ENCODE data around the gene GLDN.

The GLDN gene

DNA sequence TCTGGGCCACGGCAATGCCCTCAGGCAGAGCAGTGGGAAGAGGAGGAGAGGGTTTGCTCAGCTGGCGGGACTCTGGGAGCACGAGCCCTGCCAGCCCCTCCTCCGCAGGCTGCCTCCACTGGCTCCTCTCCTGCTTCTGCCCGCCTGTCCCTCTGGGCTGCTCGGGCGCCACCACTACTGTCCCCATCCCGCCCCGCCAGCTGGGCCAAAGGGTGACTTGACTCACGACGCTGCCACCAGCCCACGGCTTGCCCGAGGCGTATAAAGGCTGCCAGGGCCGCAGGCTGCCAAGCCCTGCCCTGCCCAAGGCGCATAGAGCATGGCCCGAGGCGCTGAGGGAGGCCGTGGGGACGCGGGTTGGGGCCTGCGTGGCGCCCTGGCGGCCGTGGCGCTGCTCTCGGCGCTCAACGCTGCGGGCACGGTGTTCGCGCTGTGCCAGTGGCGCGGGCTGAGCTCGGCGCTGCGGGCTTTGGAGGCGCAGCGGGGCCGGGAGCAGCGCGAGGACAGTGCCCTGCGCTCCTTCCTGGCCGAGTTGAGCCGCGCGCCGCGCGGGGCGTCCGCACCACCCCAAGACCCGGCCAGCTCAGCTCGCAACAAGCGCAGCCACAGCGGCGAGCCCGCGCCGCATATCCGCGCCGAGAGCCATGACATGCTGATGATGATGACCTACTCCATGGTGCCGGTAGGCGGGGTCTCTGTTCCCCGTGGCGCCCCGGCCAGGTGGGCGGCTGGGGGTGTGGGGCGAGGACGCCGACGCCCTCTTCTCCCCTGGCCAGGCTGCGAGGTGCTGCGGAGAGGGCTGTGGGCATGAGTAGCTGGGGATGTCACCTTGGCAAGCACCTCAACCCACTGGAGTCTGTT is at the start of gene GLDN:
Gene GLDN (plus strand): TSS at position 290 of the 861 bp plus-strand sequence. CDS start 30 bp downstream, at position 320.
- in situ Hi-C loops (cut with MboI; ENCODE audit: low pct_unique_long_range_greater_than_20kb, low sequenced_read_pairs): no loop called here
- no peak for DNase-seq

- DNase-seq: no peak
- in situ Hi-C loops (cut with MboI; ENCODE audit: low pct_unique_long_range_greater_than_20kb, low sequenced_read_pairs): no loop called here
These were observed 42.8 kb upstream of the GLDN start for GRCh38 chr15:51298620-51299019.

DNA sequence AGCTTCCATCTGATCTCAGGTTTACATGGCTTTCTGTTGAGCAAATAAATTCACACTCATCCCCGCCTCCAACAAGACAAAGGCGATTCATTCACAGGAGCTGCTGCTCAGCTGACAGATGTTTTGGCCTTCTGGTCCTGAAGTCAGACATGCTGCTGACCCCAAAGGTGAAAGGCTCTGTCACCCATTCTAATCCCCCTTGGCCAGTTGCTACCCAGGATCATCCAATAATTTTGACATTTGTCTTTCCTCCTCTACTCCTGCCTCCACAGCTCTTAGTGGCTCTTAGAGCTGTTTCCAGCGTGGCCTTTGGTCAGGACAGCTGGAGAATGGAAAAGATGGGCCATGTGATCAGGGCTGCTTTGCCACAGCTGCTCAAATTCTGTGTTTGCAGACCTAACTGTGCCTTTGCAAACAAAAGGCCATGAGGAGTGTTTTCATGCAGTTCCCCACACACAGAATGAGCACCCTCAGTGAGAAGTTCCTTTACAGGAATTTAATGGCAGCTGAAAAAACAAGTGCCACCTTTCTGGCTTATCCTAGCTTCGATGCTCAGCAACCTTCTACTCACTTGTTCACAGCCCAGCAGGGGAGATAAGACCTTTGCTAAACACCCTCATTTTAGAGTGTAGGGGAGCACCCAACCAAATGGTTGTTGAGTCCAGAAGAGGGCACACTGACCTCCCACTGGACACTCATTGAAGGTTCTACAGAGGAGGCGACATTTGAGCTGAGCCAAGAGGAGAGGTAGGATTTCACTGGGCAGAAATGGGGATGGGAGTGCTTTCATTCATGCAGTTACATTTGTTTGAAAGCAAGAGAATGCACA is 42.1 kb upstream of the GLDN start:
- DNase-seq: no peak
- in situ Hi-C loops (cut with MboI; ENCODE audit: low pct_unique_long_range_greater_than_20kb, low sequenced_read_pairs): no loop called here

GRCh38 chr15:51302480-51302879 is 39.0 kb upstream of the GLDN start:
- DNase-seq: no peak
- in situ Hi-C loops (cut with MboI; ENCODE audit: low pct_unique_long_range_greater_than_20kb, low sequenced_read_pairs): no loop called here

- no peak for DNase-seq
- in situ Hi-C loops (cut with MboI; ENCODE audit: low pct_unique_long_range_greater_than_20kb, low sequenced_read_pairs): no loop called here
These were observed 37.9 kb upstream of the GLDN start for GRCh38 chr15:51303462-51303980.

DNA sequence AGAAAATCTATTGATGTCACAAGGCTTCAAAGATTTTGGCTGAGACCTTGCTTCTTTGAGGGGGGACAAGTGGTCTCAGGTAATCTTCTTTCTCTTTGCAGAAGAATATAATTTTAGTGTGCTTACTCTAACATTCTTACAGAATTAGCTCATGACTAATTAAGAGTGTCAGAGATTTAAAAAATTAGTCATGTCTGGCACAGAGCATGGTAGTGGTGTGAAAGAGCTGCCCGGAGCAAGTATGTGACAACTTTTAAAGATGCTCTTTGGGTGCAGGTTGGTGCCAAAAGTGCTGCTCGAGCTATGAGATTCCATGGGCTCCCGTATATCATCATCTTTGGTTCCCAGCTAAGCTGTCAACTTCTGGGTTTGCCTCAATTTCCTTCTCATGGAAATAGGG is 34.1 kb upstream of the GLDN start:
- DNase-seq: no peak
- in situ Hi-C loops (cut with MboI; ENCODE audit: low pct_unique_long_range_greater_than_20kb, low sequenced_read_pairs): no loop called here

GRCh38 chr15:51307811-51308210 is 33.6 kb upstream of the GLDN start:
- DNase-seq: no peak
- in situ Hi-C loops (cut with MboI; ENCODE audit: low pct_unique_long_range_greater_than_20kb, low sequenced_read_pairs): no loop called here

DNA sequence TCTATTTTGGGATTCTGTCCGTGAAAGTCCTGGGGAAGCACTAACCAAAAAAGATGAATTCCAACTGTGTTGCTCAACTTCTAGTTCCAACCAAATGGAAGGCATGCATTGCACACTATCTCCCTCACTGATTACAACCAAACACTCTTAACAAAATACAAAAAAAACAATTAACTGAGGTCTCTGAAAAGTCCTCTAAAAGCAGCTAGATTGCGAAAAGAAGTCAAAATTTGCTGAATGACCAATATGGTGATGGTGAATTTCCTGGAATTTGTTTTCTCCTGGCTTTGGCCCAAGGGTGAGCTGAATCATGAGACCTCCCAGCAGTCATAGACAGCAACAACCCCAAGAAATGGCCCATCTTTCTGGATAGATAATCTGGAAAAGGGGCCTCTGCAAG is 31.4 kb upstream of the GLDN start:
- DNase-seq: no peak
- in situ Hi-C loops (cut with MboI; ENCODE audit: low pct_unique_long_range_greater_than_20kb, low sequenced_read_pairs): no loop called here

DNA sequence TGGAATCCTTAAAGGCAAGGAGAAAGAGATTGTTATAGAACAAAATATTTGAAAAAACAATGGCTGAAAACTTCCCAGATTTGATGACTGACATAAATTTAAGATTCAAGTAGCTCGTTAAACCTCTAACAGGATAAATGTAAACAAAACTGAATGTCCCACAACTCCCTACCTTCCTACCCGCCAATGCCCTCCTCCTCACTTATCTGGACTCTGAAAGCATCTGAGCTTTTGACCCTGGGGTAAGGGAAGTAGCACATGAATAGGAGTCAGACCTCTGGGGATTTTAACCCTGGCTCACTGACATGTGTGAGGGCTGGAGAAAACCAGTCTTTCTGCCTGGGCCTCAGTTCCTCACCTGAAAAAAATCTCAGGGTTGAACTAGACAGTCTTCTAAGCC is 29.9 kb upstream of the GLDN start:
- DNase-seq: no peak

DNA sequence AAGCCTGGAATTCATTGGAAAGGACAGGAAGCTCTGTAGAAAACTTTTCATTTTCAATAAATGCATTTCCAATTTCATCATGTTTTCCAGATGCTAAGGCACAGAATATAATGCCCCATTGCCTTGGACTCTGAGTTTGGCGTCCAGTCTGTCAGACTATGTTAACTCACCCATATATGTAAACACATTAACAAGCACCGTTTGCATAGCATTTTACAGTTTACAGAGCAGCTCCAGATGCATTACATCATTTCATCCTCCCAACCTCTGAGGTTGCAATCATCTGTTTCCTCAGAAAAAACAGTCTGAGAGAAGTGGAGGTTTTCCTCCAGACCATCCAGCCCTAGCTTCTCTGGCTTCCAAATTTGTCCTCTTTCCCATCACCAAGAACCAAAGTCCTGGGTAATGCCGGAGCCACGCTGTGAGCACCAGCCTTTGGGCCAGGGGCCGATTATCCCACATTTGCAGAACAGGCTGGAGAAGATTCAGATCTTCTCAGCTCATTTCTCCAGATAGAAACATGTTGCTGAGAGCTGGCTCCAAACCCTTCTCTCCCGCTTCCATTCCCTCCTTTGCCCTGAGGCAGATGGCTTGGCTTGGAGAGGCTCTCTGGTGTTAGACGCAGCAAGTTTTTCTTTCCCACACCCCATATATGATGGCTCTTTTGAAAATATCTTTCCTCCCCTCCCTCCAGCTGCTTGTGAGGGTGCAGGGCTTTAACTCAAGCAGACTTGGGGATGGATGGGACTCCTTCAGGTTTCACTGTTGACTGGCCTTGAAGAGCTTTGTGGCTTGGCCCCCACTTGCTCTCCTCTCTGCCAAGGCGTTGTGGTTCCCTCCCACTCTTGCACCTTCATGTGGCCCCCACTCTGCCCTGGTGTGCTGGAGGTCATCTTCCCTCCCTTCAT is 29.0 kb upstream of the GLDN start:
- DNase-seq: no peak
- in situ Hi-C loops (cut with MboI; ENCODE audit: low pct_unique_long_range_greater_than_20kb, low sequenced_read_pairs): no loop called here

More for the DNA sequence above, 29.9 kb upstream of the GLDN start:
- in situ Hi-C loops (cut with MboI; ENCODE audit: low pct_unique_long_range_greater_than_20kb, low sequenced_read_pairs): no loop called here

- no peak for DNase-seq
- in situ Hi-C loops (cut with MboI; ENCODE audit: low pct_unique_long_range_greater_than_20kb, low sequenced_read_pairs): no loop called here
These were observed 28.4 kb upstream of the GLDN start for GRCh38 chr15:51313074-51313393.

- in situ Hi-C loops (cut with MboI; ENCODE audit: low pct_unique_long_range_greater_than_20kb, low sequenced_read_pairs): no loop called here
- DNase-seq: no peak
These were observed 27.7 kb upstream of the GLDN start for GRCh38 chr15:51313644-51314280.

DNA sequence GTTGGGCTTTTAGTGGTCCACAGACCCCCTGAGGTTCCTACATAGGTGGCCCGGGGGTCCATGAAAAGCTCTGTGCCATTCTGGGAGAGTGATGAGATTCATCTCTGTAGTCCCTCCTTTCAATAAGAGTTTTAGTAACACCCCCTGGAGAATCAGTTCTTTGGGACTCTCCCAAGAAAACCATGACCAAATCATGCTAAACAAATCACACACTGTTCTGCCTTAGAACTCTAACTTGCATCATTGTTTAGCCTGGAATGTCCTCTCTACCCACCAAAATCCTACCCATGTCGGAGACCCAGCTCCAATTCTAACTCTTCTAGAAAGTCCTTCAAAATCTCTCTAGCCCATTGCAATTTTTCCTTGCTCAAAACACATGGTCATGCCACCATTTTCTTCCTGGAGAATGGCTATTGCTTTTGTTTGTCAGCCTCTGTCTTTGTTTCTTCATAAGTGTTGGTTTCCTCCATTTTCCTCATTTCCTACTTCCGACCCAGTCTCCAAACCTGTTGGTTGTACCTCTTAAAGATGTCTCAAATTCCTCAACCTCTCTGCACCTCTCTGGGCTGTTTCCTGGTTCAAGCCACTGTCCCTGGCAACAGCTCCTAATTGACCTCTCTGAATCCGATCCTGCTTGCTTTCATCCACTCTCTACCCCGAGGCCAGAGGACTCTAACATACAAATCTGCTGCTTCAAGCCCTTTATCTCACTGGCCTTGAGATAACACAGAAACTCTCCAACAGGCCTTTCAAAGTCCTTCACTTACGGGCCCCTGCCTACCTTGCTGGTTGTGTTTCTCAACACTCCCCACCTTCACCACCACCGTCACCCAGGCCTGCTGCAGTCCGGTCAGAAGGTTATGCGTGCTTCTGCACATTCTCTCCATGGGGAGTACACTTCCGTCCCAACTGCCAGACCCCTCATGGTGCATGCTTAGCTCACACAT is 26.8 kb upstream of the GLDN start:
- in situ Hi-C loops (cut with MboI; ENCODE audit: low pct_unique_long_range_greater_than_20kb, low sequenced_read_pairs): no loop called here
- no peak for DNase-seq

DNA sequence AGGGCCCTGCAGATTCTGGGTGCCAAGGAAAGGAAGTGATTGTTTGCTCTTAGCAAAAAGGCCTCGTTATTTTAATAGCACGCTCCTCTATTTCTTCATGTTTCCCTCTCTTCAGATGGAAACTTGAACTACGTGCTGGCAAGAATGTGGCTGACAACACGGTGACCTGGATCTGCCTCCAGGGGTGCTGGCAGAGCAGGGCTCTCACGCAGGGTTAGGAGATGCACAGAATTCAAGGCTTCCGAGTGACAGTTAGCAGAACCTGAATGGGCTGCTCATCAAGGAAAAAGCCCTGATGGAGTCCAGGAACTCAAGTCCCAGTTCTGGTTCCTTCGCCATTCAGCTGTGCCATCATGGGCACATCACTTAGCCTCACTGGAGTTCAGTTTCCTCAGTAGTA is 25.7 kb upstream of the GLDN start:
- in situ Hi-C loops (cut with MboI; ENCODE audit: low pct_unique_long_range_greater_than_20kb, low sequenced_read_pairs): no loop called here
- DNase-seq: no peak

GRCh38 chr15:51316636-51317035 is 24.8 kb upstream of the GLDN start:
- in situ Hi-C loops (cut with MboI; ENCODE audit: low pct_unique_long_range_greater_than_20kb, low sequenced_read_pairs): no loop called here

GRCh38 chr15:51318382-51319150 is 22.9 kb upstream of the GLDN start:
- no peak for DNase-seq
- in situ Hi-C loops (cut with MboI; ENCODE audit: low pct_unique_long_range_greater_than_20kb, low sequenced_read_pairs): no loop called here

More at GRCh38 chr15:51316636-51317035, 24.8 kb upstream of the GLDN start:
- DNase-seq: no peak

DNA sequence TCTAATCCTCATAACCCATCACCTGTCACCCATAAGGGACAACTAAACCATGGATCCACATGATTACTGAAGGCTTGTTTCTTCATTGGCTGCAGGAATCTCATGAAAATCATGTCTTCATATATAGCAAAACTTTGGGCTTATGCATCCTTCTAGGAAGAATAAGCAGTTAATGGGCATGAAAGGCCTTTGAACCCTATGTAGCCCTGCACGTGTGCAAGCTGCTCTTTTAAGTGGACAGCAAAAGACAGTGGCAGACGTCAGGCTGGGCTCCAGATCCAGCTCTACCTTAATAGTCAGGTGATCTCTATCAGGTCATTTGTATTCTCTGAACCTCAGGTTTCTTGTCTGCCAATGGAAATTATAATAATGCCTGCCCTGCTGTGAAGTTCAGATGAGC is 21.9 kb upstream of the GLDN start:
- DNase-seq: no peak
- in situ Hi-C loops (cut with MboI; ENCODE audit: low pct_unique_long_range_greater_than_20kb, low sequenced_read_pairs): no loop called here
